Stomach smooth muscle (tissue), 2 donors: ENCODE results near the gene FZD8.

Experiments used
- H3K27ac ChIP-seq: one replicate; pipeline ENCODE4 v1.7.0; 2013; ENCODE audit warnings: mild to moderate bottlenecking, low read length, inconsistent platforms
- H3K27me3 ChIP-seq, 2 donors: one replicate each; pipeline ENCODE4 v1.7.0; 2013; ENCODE audit warnings: low read length in 2 of 2; ENCODE audit not compliant: insufficient read depth in 2 of 2, control insufficient read depth in 1 of 2
- H3K36me3 ChIP-seq, 2 donors: one replicate each; pipeline ENCODE4 v1.7.0; 2013; ENCODE audit warnings: low read length in 2 of 2; ENCODE audit not compliant: control insufficient read depth in 2 of 2, insufficient read depth in 2 of 2
- H3K4me1 ChIP-seq: one replicate; pipeline ENCODE4 v1.7.0; 2013; ENCODE audit warnings: low read length; ENCODE audit not compliant: control insufficient read depth, insufficient read depth
- H3K4me3 ChIP-seq, 2 donors: one replicate each; pipeline ENCODE4 v1.7.0; 2013; ENCODE audit warnings: low read length in 2 of 2
- H3K9ac ChIP-seq, 2 donors: one replicate each; pipeline ENCODE4 v1.7.0; 2013; ENCODE audit warnings: low read length in 2 of 2, mild to moderate bottlenecking in 1 of 2
- H3K9me3 ChIP-seq, 2 donors: one replicate each; pipeline ENCODE4 v1.7.0; 2013; ENCODE audit warnings: low read length in 2 of 2; ENCODE audit not compliant: control insufficient read depth in 2 of 2
- donor health status: healthy.
- donor health status: Pancreatic carcinoma.

The FZD8 gene

DNA sequence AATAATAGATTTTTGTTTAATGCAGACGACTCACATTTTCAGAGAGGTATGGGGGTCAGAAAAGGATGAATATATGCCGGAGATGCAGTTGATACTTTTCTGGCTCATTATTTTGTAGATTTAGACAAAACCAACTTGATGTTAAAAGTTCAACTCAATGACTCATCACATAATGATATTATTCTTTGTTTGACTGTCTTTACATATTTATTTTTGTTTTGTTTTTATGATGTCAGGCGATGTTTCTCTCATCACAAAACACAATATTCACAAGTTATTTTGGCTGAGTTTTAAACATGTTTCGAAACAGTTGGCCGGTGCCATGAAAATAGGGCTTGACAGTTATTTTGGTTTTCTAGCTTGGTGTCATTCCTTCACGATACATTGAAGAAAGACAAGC is 35.7 kb downstream of the FZD8 start:
- H3K36me3 ChIP-seq: no peaks in the 10 kb centered on the region
- no peak overlapping the region for H3K4me3 ChIP-seq
- H3K27ac ChIP-seq: no peak overlapping the region
- H3K27me3 ChIP-seq: peaks cover 22 to 26% of the 10 kb centered on the region in 2 donors
- no peaks in the 10 kb centered on the region for H3K9me3 ChIP-seq
- no peak overlapping the region for H3K9ac ChIP-seq
- H3K4me1 ChIP-seq: peaks cover 4% of the 10 kb centered on the region

DNA sequence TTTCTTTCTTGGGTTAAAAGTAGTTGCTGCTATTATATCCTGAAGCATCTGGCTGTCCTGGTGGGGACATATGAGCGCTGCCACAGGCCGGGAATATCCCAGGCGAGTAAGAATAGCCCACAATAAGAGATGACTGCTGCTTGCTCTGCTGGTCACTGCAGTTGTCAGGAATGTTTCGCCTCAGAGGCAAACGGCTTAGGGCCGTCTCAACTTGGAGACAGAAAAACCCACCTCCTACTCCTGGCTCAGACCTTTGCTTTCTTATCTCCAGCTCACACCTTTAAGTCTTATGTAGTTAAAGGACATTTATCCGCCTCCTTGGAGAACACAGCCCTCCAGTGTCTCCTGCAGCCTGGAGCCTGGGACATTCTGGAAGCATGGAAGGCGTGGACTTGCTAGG is 36.9 kb downstream of the FZD8 start, which contains the start of gene GJD4:
Gene GJD4 (plus strand): TSS at position 151 of the 400 bp plus-strand sequence. CDS start 227 bp downstream, at position 378.
- Histone ChIP-seq H3K9ac (no peak within 1 kb of the TSS), H3K4me3 (no peak within 1 kb of the TSS), H3K9me3 (no peaks in the 10 kb centered on the region), H3K27me3 (peaks cover 19 to 26% of the 10 kb centered on the region in 2 donors), H3K36me3 (no peaks in the 10 kb centered on the region), H3K27ac (no peak within 1 kb of the TSS), H3K4me1 (peaks cover 4% of the 10 kb centered on the region)

DNA sequence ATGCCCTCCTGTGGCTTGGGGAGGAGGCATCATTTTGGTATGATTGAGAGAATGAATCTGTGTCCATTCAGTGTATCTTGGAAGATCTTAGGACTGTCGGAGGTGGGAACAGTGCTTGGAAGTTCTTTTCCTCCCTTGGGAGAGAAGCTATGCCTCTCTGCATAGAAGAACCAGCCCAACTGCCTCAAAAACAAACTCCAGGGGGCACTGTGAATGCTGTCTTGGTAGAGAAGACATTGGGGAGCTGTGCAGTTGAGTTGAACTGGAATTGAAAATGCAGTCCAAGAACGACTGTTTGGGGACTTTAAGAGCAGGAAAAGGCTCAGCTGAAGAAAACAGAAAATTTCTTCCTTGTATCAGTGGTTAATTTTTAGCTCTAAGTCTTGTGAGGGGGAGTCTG is 41.9 kb downstream of the FZD8 start:
- no peaks in the 10 kb centered on the region for H3K36me3 ChIP-seq
- no peaks in the 10 kb centered on the region for H3K4me1 ChIP-seq
- peaks cover 3 to 13% of the 10 kb centered on the region in 2 donors for H3K27me3 ChIP-seq
- H3K9ac ChIP-seq: no peak overlapping the region
- H3K4me3 ChIP-seq: no peak overlapping the region
- no peaks in the 10 kb centered on the region for H3K9me3 ChIP-seq
- H3K27ac ChIP-seq: no peak overlapping the region

DNA sequence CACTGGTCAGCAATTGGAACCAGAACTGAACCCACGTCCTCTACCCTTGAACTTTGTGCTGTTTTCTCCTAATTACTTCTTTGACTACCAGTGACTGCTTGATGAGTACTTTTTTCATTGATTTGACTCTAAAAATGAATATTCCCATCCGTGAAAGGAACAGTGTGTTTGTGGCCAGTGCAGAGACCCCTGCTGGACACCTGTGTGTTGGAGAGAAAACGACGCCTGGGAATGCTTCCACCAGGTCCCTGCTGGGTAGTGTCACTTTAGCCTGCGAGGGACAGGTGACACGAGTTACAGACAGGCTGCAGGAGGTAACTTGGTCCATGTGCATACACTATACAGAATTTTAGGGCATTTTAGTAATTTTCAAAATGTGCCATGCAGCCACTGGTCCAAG is 43.7 kb downstream of the FZD8 start:
- H3K9ac ChIP-seq: no peak overlapping the region
- no peak overlapping the region for H3K27ac ChIP-seq
- no peaks in the 10 kb centered on the region for H3K9me3 ChIP-seq
- no peaks in the 10 kb centered on the region for H3K4me1 ChIP-seq
- H3K4me3 ChIP-seq: no peak overlapping the region
- H3K36me3 ChIP-seq: no peaks in the 10 kb centered on the region
- H3K27me3 ChIP-seq: peaks cover 0 to 8% of the 10 kb centered on the region in 2 donors

DNA sequence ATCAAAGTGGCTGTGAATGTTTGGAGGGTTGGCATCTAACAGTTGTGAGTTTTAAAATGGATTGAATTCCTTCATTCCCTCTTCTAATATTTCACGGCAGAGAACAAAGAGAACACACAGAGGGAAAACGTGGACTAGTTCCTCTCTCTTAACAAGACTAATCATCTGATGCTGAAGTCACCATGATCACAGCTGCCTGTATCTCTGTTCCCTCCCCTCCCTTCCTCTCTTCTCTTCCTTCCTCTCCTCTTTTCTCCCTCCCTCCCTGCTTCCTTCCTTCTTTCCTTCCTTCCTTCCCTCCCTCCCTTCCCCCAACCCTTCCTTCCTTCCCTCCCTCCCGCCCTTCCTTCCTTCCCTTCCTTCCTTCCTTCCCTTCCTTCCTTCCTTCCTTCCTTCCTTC is 47.0 kb downstream of the FZD8 start:
- Histone ChIP-seq H3K9me3 (no peaks in the 10 kb centered on the region), H3K27ac (no peak overlapping the region), H3K4me3 (no peak overlapping the region), H3K36me3 (no peaks in the 10 kb centered on the region), H3K9ac (no peak overlapping the region), H3K27me3 (peaks cover 0 to 6% of the 10 kb centered on the region in 2 donors), H3K4me1 (no peaks in the 10 kb centered on the region)

DNA sequence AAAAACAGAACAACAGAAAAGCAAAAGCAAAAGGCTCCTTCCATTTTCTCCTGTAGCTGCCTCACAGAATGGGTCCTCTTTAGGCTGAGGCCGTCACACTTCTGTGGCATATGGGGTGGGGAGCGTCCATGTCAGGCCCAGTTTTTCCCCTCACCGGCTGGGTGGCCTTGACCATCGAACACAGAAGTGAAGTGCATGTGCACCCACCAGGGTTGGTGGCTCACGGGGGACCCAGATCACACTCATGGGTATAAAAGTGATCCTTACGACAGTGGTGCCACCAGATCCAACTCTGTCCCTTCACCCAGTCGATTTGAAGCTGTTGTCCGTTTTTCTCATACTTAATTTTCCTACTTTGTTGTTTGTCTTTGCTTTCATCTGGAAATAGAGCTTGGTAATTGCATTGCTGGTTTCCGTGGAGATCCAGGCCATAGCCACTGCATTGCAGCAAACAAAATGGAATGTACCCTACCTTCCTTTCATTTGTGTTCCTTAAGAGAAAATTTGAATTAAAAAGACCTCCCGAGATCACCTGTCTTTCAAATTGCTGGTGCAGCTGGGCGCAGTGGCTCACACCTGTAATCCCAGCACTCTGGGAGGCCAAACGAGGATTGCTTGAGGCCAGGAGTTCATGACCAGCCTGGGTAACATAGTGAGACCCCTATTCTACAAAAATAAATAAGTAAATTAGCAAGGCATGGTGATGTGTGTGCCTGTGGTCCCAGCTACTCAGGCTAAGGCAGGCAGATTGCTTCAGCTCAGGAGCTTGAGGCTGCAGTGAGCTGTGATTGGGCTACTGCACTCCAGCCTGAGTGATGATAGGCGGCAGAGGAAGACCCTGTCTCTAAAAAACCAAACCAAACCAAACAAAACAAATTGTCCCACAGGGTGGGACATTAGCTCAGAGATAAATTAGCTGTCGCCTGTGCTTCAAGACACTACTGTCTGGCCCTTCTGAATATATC is 47.7 kb downstream of the FZD8 start:
- H3K27ac ChIP-seq: no peak overlapping the region
- H3K9me3 ChIP-seq: no peaks in the 10 kb centered on the region
- H3K4me1 ChIP-seq: no peaks in the 10 kb centered on the region
- H3K4me3 ChIP-seq: no peak overlapping the region
- H3K27me3 ChIP-seq: peaks cover 0 to under 1% of the 10 kb centered on the region in 2 donors
- no peaks in the 10 kb centered on the region for H3K36me3 ChIP-seq
- H3K9ac ChIP-seq: no peak overlapping the region

DNA sequence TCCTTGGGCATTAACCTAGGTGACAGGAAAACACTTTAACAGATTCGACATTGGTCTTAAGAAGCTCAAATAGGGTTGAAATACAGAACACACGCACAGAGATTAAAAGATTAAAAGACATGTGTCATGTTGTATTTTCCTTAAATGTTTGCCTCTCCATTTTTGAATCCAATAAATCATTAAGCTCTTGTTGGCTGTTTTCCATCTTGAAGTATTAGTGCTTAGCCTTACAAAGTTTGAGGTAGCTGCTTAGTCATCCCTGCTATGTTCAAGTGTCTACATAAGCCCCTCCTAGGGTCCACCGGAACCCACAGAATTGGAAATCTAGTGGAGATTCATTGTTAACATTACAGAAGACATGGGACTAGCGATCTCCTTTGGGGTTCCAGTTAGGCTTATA is 49.7 kb downstream of the FZD8 start:
- Histone ChIP-seq H3K36me3 (no peaks in the 10 kb centered on the region), H3K9me3 (no peaks in the 10 kb centered on the region), H3K27me3 (no peaks in the 10 kb centered on the region), H3K4me3 (no peak overlapping the region), H3K27ac (no peak overlapping the region), H3K4me1 (no peaks in the 10 kb centered on the region), H3K9ac (no peak overlapping the region)

DNA sequence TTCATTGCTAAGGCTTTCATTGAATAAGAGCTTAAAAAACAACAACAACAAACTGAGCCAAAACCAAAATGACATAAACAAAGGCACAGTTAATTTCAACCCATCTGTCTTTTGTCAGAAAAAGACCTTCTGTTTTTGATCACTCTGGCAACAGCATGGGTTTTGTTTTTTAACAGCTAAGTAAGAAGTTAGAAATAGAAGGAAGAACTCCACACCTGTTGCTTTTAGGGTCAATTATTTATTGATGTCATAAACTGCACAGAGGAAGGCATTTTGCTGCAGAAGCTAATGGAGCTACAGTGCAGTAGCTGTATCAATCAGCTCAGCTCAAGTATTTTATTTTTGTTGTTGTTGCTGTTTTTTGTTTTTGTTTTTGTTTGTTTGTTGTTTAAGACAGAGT is 53.3 kb downstream of the FZD8 start:
- no peaks in the 10 kb centered on the region for H3K9me3 ChIP-seq
- H3K36me3 ChIP-seq: no peaks in the 10 kb centered on the region
- no peak overlapping the region for H3K9ac ChIP-seq
- no peaks in the 10 kb centered on the region for H3K4me1 ChIP-seq
- peaks cover 0 to 3% of the 10 kb centered on the region in 2 donors for H3K27me3 ChIP-seq
- no peak overlapping the region for H3K4me3 ChIP-seq
- H3K27ac ChIP-seq: no peak overlapping the region
